K562 (cell line): Measurements from ENCODE around the gene DDAH2. TPM values are rescaled to one million over a fixed set of nuclear protein-coding genes. Genes with fewer than 3 reads are reported as not detected.

Experiments
- ARID4B ChIP-seq: sonication (generic); formaldehyde crosslinking; IDR thresholded peaks from 2 replicates; pipeline ENCODE4 v1.8.0; 2022; ENCODE audit warnings: mild to moderate bottlenecking, missing genetic modification reagents
- CREM ChIP-seq: IDR thresholded peaks from 2 replicates; pipeline ENCODE4 v1.6.1; 2014; ENCODE audit warnings: antibody characterized with exemption, low read depth
- E2F3 ChIP-seq: fragments of 250-450 bp; sonication (Bioruptor Pico); IDR thresholded peaks from 2 replicates; pipeline ENCODE4 v1.4.0; 2020; ENCODE audit warnings: mild to moderate bottlenecking
- FOXM1 ChIP-seq, 2 experiments: fragments of 450-650 bp in 1 of 2; sonication (generic) in 1 of 2; formaldehyde crosslinking in 1 of 2; IDR thresholded peaks; 2 replicates each; pipeline versions ENCODE4 v1.6.1 to v1.9.0; 2017 to 2022; ENCODE audit warnings: low read depth in 2 of 2, mild to moderate bottlenecking in 2 of 2, missing genetic modification reagents in 1 of 2, moderate library complexity in 1 of 2
- HDGF ChIP-seq: fragments of 450-650 bp; IDR thresholded peaks from 2 replicates; pipeline ENCODE4 v1.6.1; 2016
- HMG20A ChIP-seq: fragments of 450-650 bp; formaldehyde crosslinking; conservative IDR thresholded peaks from 2 replicates; pipeline ENCODE4 v1.4.0; 2020; ENCODE audit warnings: mild to moderate bottlenecking, mixed read lengths
- HMG20B ChIP-seq: fragments of 250-450 bp; sonication (Bioruptor Pico); IDR thresholded peaks from 2 replicates; pipeline ENCODE4 v1.5.0; 2021; ENCODE audit warnings: mild to moderate bottlenecking
- NBN ChIP-seq: fragments of 450-650 bp; IDR thresholded peaks from 2 replicates; pipeline ENCODE4 v1.6.1; 2016; ENCODE audit warnings: low read depth, mild to moderate bottlenecking
- NFIC ChIP-seq: fragments of 450-650 bp; IDR thresholded peaks from 2 replicates; pipeline ENCODE4 v1.6.1; 2017; ENCODE audit warnings: mild to moderate bottlenecking, inconsistent platforms
- NFIX ChIP-seq: fragments of 250-450 bp; sonication (Bioruptor Pico); IDR thresholded peaks from 2 replicates; pipeline ENCODE4 v1.4.0; 2020; ENCODE audit warnings: low read depth, mild to moderate bottlenecking, moderate library complexity
- NR3C1 ChIP-seq: sonication (generic); formaldehyde crosslinking; IDR thresholded peaks from 2 replicates; pipeline ENCODE4 v1.8.1; 2022; ENCODE audit warnings: missing genetic modification reagents
- PATZ1 ChIP-seq: fragments of 250-450 bp; sonication (Bioruptor Pico); IDR thresholded peaks from 2 replicates; pipeline ENCODE4 v1.5.0; 2020; ENCODE audit warnings: mild to moderate bottlenecking, borderline replicate concordance
- POLR2A ChIP-seq: fragments of 450-650 bp; conservative IDR thresholded peaks from 2 replicates; pipeline ENCODE4 v1.6.1; 2016
- RUNX1 ChIP-seq: sonication (generic); IDR thresholded peaks from 2 replicates; pipeline ENCODE4 v1.6.1; 2016; ENCODE audit warnings: antibody characterized with exemption, low read depth
- SMAD4 ChIP-seq: fragments of 250-450 bp; sonication (Bioruptor Pico); conservative IDR thresholded peaks from 2 replicates; pipeline ENCODE4 v1.8.0; 2021; ENCODE audit warnings: inconsistent platforms, mild to moderate bottlenecking, moderate library complexity
- SMC3 ChIP-seq: conservative IDR thresholded peaks from 2 replicates; pipeline ENCODE4 v1.6.1; 2011; ENCODE audit warnings: low read depth, low read length, improper control_type of control experiment; ENCODE audit not compliant: insufficient read depth
- SNRNP70 ChIP-seq: fragments of 200-400 bp; formaldehyde crosslinking; optimal IDR thresholded peaks from 2 replicates; pipeline ENCODE3; 2017; ENCODE audit warnings: low read depth, low read length
- SREBF1 ChIP-seq: fragments of 150-350 bp; IDR thresholded peaks from 2 replicates; pipeline ENCODE4 v1.6.1; 2014; ENCODE audit warnings: antibody characterized with exemption, low read depth, low read length, borderline replicate concordance
- TAF9B ChIP-seq: fragments of 450-650 bp; IDR thresholded peaks from 2 replicates; pipeline ENCODE4 v1.6.1; 2018; ENCODE audit warnings: mild to moderate bottlenecking; ENCODE audit not compliant: partially characterized antibody
- ZBED1 ChIP-seq: IDR thresholded peaks from 2 replicates; pipeline ENCODE4 v1.6.1; 2014
- ZNF134 ChIP-seq: fragments of 250-450 bp; sonication (Bioruptor Pico); conservative IDR thresholded peaks from 2 replicates; pipeline ENCODE4 v1.4.0; 2020
- ZNF511 ChIP-seq: sonication (generic); formaldehyde crosslinking; IDR thresholded peaks from 2 replicates; pipeline ENCODE4 v1.8.0; 2022; ENCODE audit warnings: mild to moderate bottlenecking, missing genetic modification reagents
- polyA plus RNA-seq, 8 experiments: library from polyadenylated mRNA; depleted of rRNA in 4 of 8; stranded (reverse) in 5 of 8; unstranded in 3 of 8; fragments of >200 nt; fragmentation: Nextera tagmentation in 2 of 8; fragmentation: Illumina TruSeq in 1 of 8; extraction: Ambion mirVana in 2 of 8; extraction: Trizol in 1 of 8; gene quantifications; 2 replicates each; pipeline versions ENCODE4 v1.2.1 to v1.2.3, GENCODE V29; 2011 to 2014; ENCODE audit warnings: inconsistent platforms in 1 of 8, missing spikeins in 1 of 8
- total RNA-seq, 7 experiments: library from RNA; depleted of rRNA in 6 of 7; stranded (reverse); fragments of >200 nt in 6 of 7; fragmentation: Illumina TruSeq in 2 of 7; extraction: Trizol in 2 of 7; gene quantifications; 2 replicates each; pipeline versions ENCODE4 v1.2.1 to v1.2.3, GENCODE V29; 2011 to 2021; ENCODE audit warnings: low replicate concordance in 1 of 7

DDAH2 gene
- total and polyA plus RNA-seq, 9 of the 15 experiments (the other 6 are each of a cell fraction or from before 2014, with no cell fraction given): 1.8 to 45.4 (median 21.4) TPM

GRCh38 chr6:31737991-31738979 is 9.2 kb upstream of the DDAH2 start (continued):
- peak; percentile 96 for TF ChIP-seq POLR2A
- TF ChIP-seq SREBF1: peak; percentile 61; the same call in 1 of the 2 replicates
- TF ChIP-seq NR3C1: no peak
- TF ChIP-seq ZNF511 (CRISPR knock-in tag): no peak
- no peak for TF ChIP-seq RUNX1
- TF ChIP-seq ZNF134 (CRISPR knock-in tag): peak; percentile 39
- no peak; the same call in 1 of the 2 replicates for TF ChIP-seq SMC3
- TF ChIP-seq NBN: no peak
- TF ChIP-seq ZBED1: no peak
- no peak for TF ChIP-seq NFIC
- TF ChIP-seq SMAD4 (CRISPR knock-in tag): peak; percentile 79
- no peak for TF ChIP-seq CREM
- TF ChIP-seq HMG20B (CRISPR knock-in tag): no peak
- no peak for TF ChIP-seq TAF9B
- TF ChIP-seq ARID4B: peak; percentile 18
- no peak for TF ChIP-seq FOXM1 (IDR thresholded peaks at IDR 0.05; ENCODE audit: low read depth)
- no peak for TF ChIP-seq FOXM1 (CRISPR knock-in tag; IDR thresholded peaks at IDR 0.05; ENCODE audit: low read depth)
- TF ChIP-seq E2F3 (CRISPR knock-in tag): 0 out of 2 replicates have a peak, but pooled peaks have one; percentile 18
- no peak for TF ChIP-seq SNRNP70
- TF ChIP-seq NFIX (CRISPR knock-in tag): no peak
- TF ChIP-seq PATZ1 (CRISPR knock-in tag): peak; percentile 80; the same call in 1 of the 2 replicates
- no peak for TF ChIP-seq HDGF
- 0 out of 2 replicates have a peak, but pooled peaks have one; percentile 49 for TF ChIP-seq HMG20A
